ENCODE results near the gene KRTAP10-2. TPM values are rescaled to one million over a fixed set of nuclear protein-coding genes. Genes with fewer than 3 reads are reported as not detected.
"Not testable (repeated sequence)": the region's sequence is repeated elsewhere in the genome, so short reads cannot be mapped to it uniquely, and the experiment has no call there.

The KRTAP10-2 gene
- not detected for polyA plus RNA-seq

- H3K36me3 Mint-ChIP-seq: peaks cover 11 to 15% (median 14%) of the 10 kb centered on the region in 3 donors
- peaks cover 26 to 31% of the 10 kb centered on the region in 2 donors for H3K4me1 Mint-ChIP-seq
- no peak for DNase-seq
- H3K9me3 Mint-ChIP-seq: peaks cover 10 to 14% (median 12%) of the 10 kb centered on the region in 6 donors
- peaks cover 3 to 6% (median 4%) of the 10 kb centered on the region in 3 donors for H3K27me3 Mint-ChIP-seq (ENCODE audit: low read depth in 3 of 3)
- no peak within 1 kb of the TSS for H3K4me3 Mint-ChIP-seq
- H3K27ac Mint-ChIP-seq: peak within 1 kb of the TSS in 1 of 6 donors; percentile 35
Observed at GRCh38 chr21:44551340-44551961, at the start of gene KRTAP10-2. KRTAP10-2 (minus strand) TSS chr21:44551505; CDS start chr21:44551458, 47 bp downstream.

GRCh38 chr21:44601091-44601490 is 49.8 kb upstream of the KRTAP10-2 start:
- DNase-seq, H3K4me3 Mint-ChIP-seq, H3K27ac Mint-ChIP-seq, H3K9me3 Mint-ChIP-seq, H3K36me3 Mint-ChIP-seq, H3K4me1 Mint-ChIP-seq: not testable (repeated sequence)
- H3K27me3 Mint-ChIP-seq (ENCODE audit: low read depth in 3 of 3): peaks cover 0 to 20% (median 4%) of the 10 kb centered on the region in 3 donors

- DNase-seq: not testable (repeated sequence)
Observed at GRCh38 chr21:44600118-44600978, 49.0 kb upstream of the KRTAP10-2 start, which contains the start of gene KRTAP10-7. KRTAP10-7 (plus strand) TSS chr21:44600597; CDS start chr21:44600622, 25 bp downstream.

GRCh38 chr21:44599264-44600029 is 48.1 kb upstream of the KRTAP10-2 start:
- Mint-ChIP-seq H3K9me3 (peaks cover 0 to 7% (median under 1%) of the 10 kb centered on the region in 6 donors), H3K27me3 (ENCODE audit: low read depth in 3 of 3) (peaks cover 0 to 6% (median 4%) of the 10 kb centered on the region in 3 donors), H3K36me3 (peaks cover 0 to 6% (median 0%) of the 10 kb centered on the region in 3 donors), H3K4me3 (no peak overlapping the region), H3K4me1 (no peaks in the 10 kb centered on the region), H3K27ac (no peak overlapping the region)
- DNase-seq: no peak

More at GRCh38 chr21:44600118-44600978, 49.0 kb upstream of the KRTAP10-2 start, which contains the start of gene KRTAP10-7:
- not testable (repeated sequence) for H3K4me1 Mint-ChIP-seq, H3K27ac Mint-ChIP-seq, H3K36me3 Mint-ChIP-seq, H3K9me3 Mint-ChIP-seq, H3K4me3 Mint-ChIP-seq
- H3K27me3 Mint-ChIP-seq (ENCODE audit: low read depth in 3 of 3): peaks cover 0 to 14% (median 4%) of the 10 kb centered on the region in 3 donors

GRCh38 chr21:44598061-44598460 is 46.8 kb upstream of the KRTAP10-2 start:
- no peak for DNase-seq
- H3K4me3 Mint-ChIP-seq: no peak overlapping the region
- H3K9me3 Mint-ChIP-seq: peaks cover 0 to 7% (median under 1%) of the 10 kb centered on the region in 6 donors
- H3K36me3 Mint-ChIP-seq: peaks cover 0 to 6% (median 0%) of the 10 kb centered on the region in 3 donors
- H3K27ac Mint-ChIP-seq: no peak overlapping the region
- no peaks in the 10 kb centered on the region for H3K4me1 Mint-ChIP-seq
- peaks cover 0 to 6% (median 3%) of the 10 kb centered on the region in 3 donors for H3K27me3 Mint-ChIP-seq (ENCODE audit: low read depth in 3 of 3)

- H3K4me1 Mint-ChIP-seq: no peaks in the 10 kb centered on the region
- peaks cover 0 to 6% (median 0%) of the 10 kb centered on the region in 3 donors for H3K36me3 Mint-ChIP-seq
- H3K27ac Mint-ChIP-seq: no peak overlapping the region
- H3K9me3 Mint-ChIP-seq: peaks cover 0 to 7% (median under 1%) of the 10 kb centered on the region in 6 donors
- DNase-seq: no peak
- peaks cover 0 to 6% (median 3%) of the 10 kb centered on the region in 3 donors for H3K27me3 Mint-ChIP-seq (ENCODE audit: low read depth in 3 of 3)
- no peak overlapping the region for H3K4me3 Mint-ChIP-seq
Observed at GRCh38 chr21:44596068-44596725, 44.9 kb upstream of the KRTAP10-2 start.

GRCh38 chr21:44595524-44595923 is 44.2 kb upstream of the KRTAP10-2 start:
- no peak for DNase-seq
- Mint-ChIP-seq H3K9me3 (peaks cover 0 to 7% (median under 1%) of the 10 kb centered on the region in 6 donors), H3K27ac (no peak overlapping the region), H3K4me3 (no peak overlapping the region), H3K4me1 (no peaks in the 10 kb centered on the region), H3K36me3 (peaks cover 0 to 6% (median 0%) of the 10 kb centered on the region in 3 donors), H3K27me3 (ENCODE audit: low read depth in 3 of 3) (peaks cover 0 to 4% (median 3%) of the 10 kb centered on the region in 3 donors)

- Mint-ChIP-seq H3K36me3 (peaks cover 0 to 6% (median 0%) of the 10 kb centered on the region in 3 donors), H3K27me3 (ENCODE audit: low read depth in 3 of 3) (peaks cover 0 to 4% (median 3%) of the 10 kb centered on the region in 3 donors), H3K27ac (no peak overlapping the region), H3K4me3 (no peak overlapping the region), H3K4me1 (no peaks in the 10 kb centered on the region), H3K9me3 (peaks cover 0 to 7% (median under 1%) of the 10 kb centered on the region in 6 donors)
- DNase-seq: no peak
Observed at GRCh38 chr21:44594406-44594916, 43.2 kb upstream of the KRTAP10-2 start.

GRCh38 chr21:44593598-44594405 is 42.5 kb upstream of the KRTAP10-2 start:
- Mint-ChIP-seq H3K9me3 (peaks cover 0 to 5% (median under 1%) of the 10 kb centered on the region in 6 donors), H3K27me3 (ENCODE audit: low read depth in 3 of 3) (peaks cover 0 to 5% (median 2%) of the 10 kb centered on the region in 3 donors), H3K4me3 (no peak overlapping the region), H3K27ac (no peak overlapping the region), H3K4me1 (no peaks in the 10 kb centered on the region), H3K36me3 (peaks cover 0 to 6% (median 0%) of the 10 kb centered on the region in 3 donors)
- no peak for DNase-seq

GRCh38 chr21:44592446-44593311 is 41.4 kb upstream of the KRTAP10-2 start, which contains the start of gene KRTAP10-6:
KRTAP10-6 (minus strand) TSS chr21:44592505; CDS start chr21:44592484, 21 bp downstream.
- no peak within 1 kb of the TSS for H3K4me3 Mint-ChIP-seq
- no peaks in the 10 kb centered on the region for H3K4me1 Mint-ChIP-seq

GRCh38 chr21:44591801-44592130 is 40.5 kb upstream of the KRTAP10-2 start:
- H3K9me3 Mint-ChIP-seq; H3K4me1 Mint-ChIP-seq; H3K27me3 Mint-ChIP-seq (ENCODE audit: low read depth in 3 of 3); H3K4me3 Mint-ChIP-seq; H3K27ac Mint-ChIP-seq; DNase-seq; H3K36me3 Mint-ChIP-seq: not testable (repeated sequence)

More at GRCh38 chr21:44592446-44593311, 41.4 kb upstream of the KRTAP10-2 start, which contains the start of gene KRTAP10-6:
- H3K36me3 Mint-ChIP-seq: no peaks in the 10 kb centered on the region
- H3K9me3 Mint-ChIP-seq: no peaks in the 10 kb centered on the region
- no peak for DNase-seq
- H3K27ac Mint-ChIP-seq: no peak within 1 kb of the TSS
- H3K27me3 Mint-ChIP-seq (ENCODE audit: low read depth in 3 of 3): peaks cover 0 to 5% (median 0%) of the 10 kb centered on the region in 3 donors

Data from immature natural killer cell (primary cell).